IMR-90 (cell line): Measurements from ENCODE around the gene ZMIZ2. TPM values are rescaled to one million over a fixed set of nuclear protein-coding genes. Genes with fewer than 3 reads are reported as not detected.

Experiments
- ATAC-seq: fragments of 200-7000 bp; cut with Tn5 transposase; 2 replicates; pipeline ENCODE4 v1.9.1; 2020; ENCODE audit warnings: low read depth, mild to moderate bottlenecking, moderate library complexity
- BruUV-seq: library from RNA; stranded (reverse); fragments of 400-500 nt; replicated peaks from 2 replicates; lab custom pipeline; 2021; lab: Mats Ljungman, UMichigan
- CTCF ChIA-PET: fragments of 300-600 bp; formaldehyde crosslinking; extraction: SDS; loops from one replicate; lab custom pipeline; 2021; ENCODE audit warnings: antibody characterized with exemption; lab: Yijun Ruan, JAX
- POLR2A ChIA-PET: fragments of 300-600 bp; sonication (Branson Sonifier 250); formaldehyde crosslinking; loops from one replicate; lab custom pipeline; 2022; ENCODE audit warnings: antibody characterized with exemption; ENCODE audit not compliant: unreplicated experiment; lab: Charles Lee
- DNase-seq: peaks from one replicate; pipeline ENCODE4 v3.0.0; 2013
- H2AFZ ChIP-seq: replicated peaks from 2 replicates; pipeline ENCODE3; 2013; ENCODE audit warnings: low read length, mild to moderate bottlenecking; ENCODE audit not compliant: poor library complexity
- H2AK5ac ChIP-seq: 2 replicates; pipeline ENCODE4 v1.6.1; 2013; ENCODE audit warnings: low read depth, low read length, inconsistent platforms
- H2AK9ac ChIP-seq: replicated peaks from 2 replicates; pipeline ENCODE3; 2013; ENCODE audit warnings: mild to moderate bottlenecking, low read depth, low read length, moderate library complexity; ENCODE audit not compliant: poor library complexity
- H2BK120ac ChIP-seq: 2 replicates; pipeline ENCODE4 v1.6.1; 2013; ENCODE audit warnings: low read depth, low read length, inconsistent platforms
- H2BK15ac ChIP-seq: 3 replicates; pipeline ENCODE4 v1.6.1; 2013; ENCODE audit warnings: low read depth, low read length, inconsistent platforms
- H2BK20ac ChIP-seq: 2 replicates; pipeline ENCODE4 v1.6.1; 2013; ENCODE audit warnings: low read depth, mild to moderate bottlenecking, inconsistent platforms, low read length, moderate library complexity
- H2BK5ac ChIP-seq: 2 replicates; pipeline ENCODE4 v1.6.1; 2013; ENCODE audit warnings: mild to moderate bottlenecking, low read depth, low read length, inconsistent platforms; ENCODE audit not compliant: poor library complexity, severe bottlenecking
- H3K14ac ChIP-seq: replicated peaks from 2 replicates; pipeline ENCODE4 v1.6.1; 2013; ENCODE audit warnings: low read depth, low read length, inconsistent platforms
- H3K18ac ChIP-seq: 2 replicates; pipeline ENCODE4 v1.6.1; 2013; ENCODE audit warnings: low read depth, low read length, control low read depth
- H3K23ac ChIP-seq: 2 replicates; pipeline ENCODE4 v1.6.1; 2013; ENCODE audit warnings: low read depth, low read length, inconsistent platforms
- H3K27ac ChIP-seq: 2 replicates; pipeline ENCODE4 v1.5.1; 2013; ENCODE audit warnings: mild to moderate bottlenecking, control low read depth, low read length; ENCODE audit not compliant: insufficient read depth
- H3K27me3 ChIP-seq: 2 replicates; pipeline ENCODE4 v1.6.1; 2013; ENCODE audit warnings: low read length; ENCODE audit not compliant: control insufficient read depth, insufficient read depth
- H3K36me3 ChIP-seq: 2 replicates; pipeline ENCODE4 v1.6.1; 2013; ENCODE audit warnings: low read length, mixed read lengths; ENCODE audit not compliant: control insufficient read depth, insufficient read depth
- H3K4ac ChIP-seq: 2 replicates; pipeline ENCODE4 v1.6.1; 2013; ENCODE audit warnings: low read depth, low read length, inconsistent platforms
- H3K4me1 ChIP-seq: 2 replicates; pipeline ENCODE4 v1.6.1; 2013; ENCODE audit warnings: low read length, mixed read lengths; ENCODE audit not compliant: control insufficient read depth, insufficient read depth
- H3K4me2 ChIP-seq: 2 replicates; pipeline ENCODE4 v1.6.1; 2013; ENCODE audit warnings: low read depth, mild to moderate bottlenecking, control low read depth, low read length, moderate library complexity
- H3K4me3 ChIP-seq: 2 replicates; pipeline ENCODE4 v1.5.1; 2013; ENCODE audit warnings: low read depth, mild to moderate bottlenecking, control low read depth, low read length, moderate library complexity; ENCODE audit not compliant: insufficient read depth
- H3K56ac ChIP-seq: 2 replicates; pipeline ENCODE4 v1.6.1; 2013; ENCODE audit warnings: low read length, inconsistent platforms; ENCODE audit not compliant: insufficient read depth; ENCODE audit errors: extremely low read depth
- H3K79me1 ChIP-seq, 2 experiments: 2 replicates each; pipeline ENCODE4 v1.6.1; 2013; ENCODE audit warnings: low read length in 2 of 2, inconsistent platforms in 1 of 2, low read depth in 1 of 2
- H3K9ac ChIP-seq: 2 replicates; pipeline ENCODE4 v1.6.1; 2013; ENCODE audit warnings: low read depth, low read length, control low read depth
- H3K9me1 ChIP-seq: 2 replicates; pipeline ENCODE4 v1.6.1; 2013; ENCODE audit warnings: low read length, inconsistent platforms; ENCODE audit not compliant: insufficient read depth
- H3K9me3 ChIP-seq: 2 replicates; pipeline ENCODE4 v1.6.1; 2013; ENCODE audit warnings: low read length; ENCODE audit not compliant: control insufficient read depth, insufficient read depth
- H4K20me1 ChIP-seq: 2 replicates; pipeline ENCODE4 v1.6.1; 2013; ENCODE audit warnings: low read length, inconsistent platforms; ENCODE audit not compliant: insufficient read depth
- H4K5ac ChIP-seq: 2 replicates; pipeline ENCODE4 v1.6.1; 2013; ENCODE audit warnings: mild to moderate bottlenecking, low read depth, low read length, control low read depth
- H4K8ac ChIP-seq, 2 experiments: 2 replicates each; pipeline ENCODE4 v1.6.1; 2013; ENCODE audit warnings: low read depth in 2 of 2, low read length in 2 of 2, control low read depth in 1 of 2, inconsistent platforms in 1 of 2
- H4K91ac ChIP-seq: 2 replicates; pipeline ENCODE4 v1.6.1; 2013; ENCODE audit warnings: low read depth, low read length, inconsistent platforms; ENCODE audit not compliant: insufficient read depth
- BHLHE40 ChIP-seq: fragments of 150-350 bp; IDR thresholded peaks from 2 replicates; pipeline ENCODE4 v1.6.1; 2016; ENCODE audit warnings: mild to moderate bottlenecking, low read depth, low read length
- CTCF ChIP-seq: conservative IDR thresholded peaks from 2 replicates; pipeline ENCODE4 v1.5.1; 2012; ENCODE audit warnings: mild to moderate bottlenecking, low read depth, low read length, improper control_type of control experiment
- ELK1 ChIP-seq: fragments of 150-350 bp; IDR thresholded peaks from 2 replicates; pipeline ENCODE4 v1.6.1; 2016; ENCODE audit warnings: low read depth, mild to moderate bottlenecking, low read length, moderate library complexity, borderline replicate concordance
- FOS ChIP-seq: fragments of 150-350 bp; IDR thresholded peaks from 2 replicates; pipeline ENCODE4 v1.6.1; 2016; ENCODE audit warnings: low read depth, low read length
- MAFK ChIP-seq: IDR thresholded peaks from 2 replicates; pipeline ENCODE4 v1.6.1; 2012; ENCODE audit warnings: low read depth, low read length, improper control_type of control experiment
- MAZ ChIP-seq: IDR thresholded peaks from 2 replicates; pipeline ENCODE4 v1.6.1; 2012; ENCODE audit warnings: low read depth, mild to moderate bottlenecking, low read length, improper control_type of control experiment, moderate library complexity, borderline replicate concordance
- NFE2L2 ChIP-seq: fragments of 150-350 bp; IDR thresholded peaks from 2 replicates; pipeline ENCODE4 v1.6.1; 2016; ENCODE audit warnings: low read depth, mild to moderate bottlenecking, low read length
- POLR2A ChIP-seq: IDR thresholded peaks from 2 replicates; pipeline ENCODE4 v1.6.1; 2012; ENCODE audit warnings: mild to moderate bottlenecking, low read depth, low read length
- RCOR1 ChIP-seq: IDR thresholded peaks from 2 replicates; pipeline ENCODE4 v1.6.1; 2012; ENCODE audit warnings: mild to moderate bottlenecking, low read length, improper control_type of control experiment; ENCODE audit not compliant: insufficient replicate concordance
- RFX5 ChIP-seq: IDR thresholded peaks from 2 replicates; pipeline ENCODE4 v1.8.0; 2012; ENCODE audit warnings: low read depth, mild to moderate bottlenecking, low read length, moderate library complexity
- SMC3 ChIP-seq: fragments of 150-350 bp; IDR thresholded peaks from 2 replicates; pipeline ENCODE4 v1.6.1; 2016; ENCODE audit warnings: low read depth, mild to moderate bottlenecking, antibody characterized with exemption, low read length, moderate library complexity
- USF2 ChIP-seq: fragments of 150-350 bp; IDR thresholded peaks from 2 replicates; pipeline ENCODE4 v1.6.1; 2017; ENCODE audit warnings: mild to moderate bottlenecking, antibody characterized with exemption, low read length, low read depth
- WGBS, 2 experiments: methylation state at CpG; one replicate each; pipeline versions ENCODE4 v1.1.5 to v1.1.7; 2013; ENCODE audit warnings: missing lambda C conversion rate in 2 of 2; ENCODE audit not compliant: insufficient read length in 1 of 2; ENCODE audit errors: extremely low coverage in 2 of 2; 5-methylcytosine and 5-hydroxymethylcytosine counted together
- dilution Hi-C: fragments of 300-500 bp; cut with HindIII; formaldehyde crosslinking; loops from one replicate; pipeline ENCODE4 v1.14.3; 2018; ENCODE audit warnings: low sequenced_read_pairs; ENCODE audit not compliant: unreplicated experiment
- in situ Hi-C: fragments of 300-500 bp; cut with MboI; formaldehyde crosslinking; loops from 3 replicates; pipeline ENCODE4 v1.14.3; 2019; ENCODE audit warnings: low sequenced_read_pairs, inconsistent platforms, mixed read lengths
- intact Hi-C: fragments of 100-400 bp; cut with micrococcal nuclease; formaldehyde crosslinking; loops from 2 replicates; pipeline ENCODE4 v1.10.0; 2022
- polyA plus RNA-seq, 3 experiments: library from polyadenylated mRNA; depleted of rRNA; stranded (reverse); fragments of >200 nt; gene quantifications; 2 replicates each; pipeline ENCODE4 v1.2.3, GENCODE V29; 2012; ENCODE audit warnings: low replicate concordance in 1 of 3
- total RNA-seq: library from RNA; depleted of rRNA; stranded (reverse); fragments of >200 nt; gene quantifications from 2 replicates; pipeline ENCODE4 v1.2.3, GENCODE V29; 2012

The ZMIZ2 gene
- total and polyA plus RNA-seq, 2 of the 4 experiments (the other 2 are of a cell fraction), result 3.0 to 24.0 TPM

GRCh38 chr7:44797329-44798258, 48.9 kb downstream of the ZMIZ2 start:
- Histone ChIP-seq H3K14ac (peak overlapping the region; percentile 85), H3K9ac (peak overlapping the region; percentile 95), H2AK9ac (peak overlapping the region; percentile 100), H3K4me3 (peak overlapping the region; percentile 91), H2BK5ac (peak overlapping the region; percentile 93), H3K4me2 (peak overlapping the region; percentile 98), H2AK5ac (peak overlapping the region; percentile 93), H4K8ac (peak overlapping the region; percentile 83 to 93), H3K27ac (peak overlapping the region; percentile 97), H3K9me1 (peaks cover 15% of the 10 kb centered on the region), H4K20me1 (peaks cover 52% of the 10 kb centered on the region), H3K9me3 (no peaks in the 10 kb centered on the region), H2BK20ac (peak overlapping the region; percentile 35; the same call in 1 of the 2 replicates), H4K5ac (peak overlapping the region; percentile 90), H3K56ac (peak overlapping the region; percentile 96), H2AFZ (peak overlapping the region; percentile 77), H3K27me3 (no peaks in the 10 kb centered on the region), H3K4me1 (peaks cover 2% of the 10 kb centered on the region; the same call in 1 of the 2 replicates), H3K18ac (peak overlapping the region; percentile 87), H2BK120ac (peak overlapping the region; percentile 1; the same call in 1 of the 2 replicates), H4K91ac (peak overlapping the region; percentile 95), H3K23ac (peak overlapping the region; percentile 78), H3K79me1 (peaks cover 13 to 48% of the 10 kb centered on the region in 2 experiments; a peak in 3 of 4 replicates), H2BK15ac (no peak overlapping the region), H3K4ac (peak overlapping the region; percentile 86), H3K36me3 (peaks cover 28% of the 10 kb centered on the region)
- ChIA-PET CTCF (interaction anchor here (0.6 to 0.8 kb wide), 2 partner anchors 47 to 100 kb away, joined by 3 to 4 read pairs; no protein-coding TSS in a partner anchor), POLR2A (interaction anchor here (0.6 to 1.1 kb wide), 6 partner anchors 47 to 597 kb away, joined by 3 to 4 read pairs (median 3); no protein-coding TSS in a partner anchor)
- intact Hi-C loops, result loop anchor here (1.0 to 5.0 kb wide), 6 partner anchors 29 to 340 kb away; partner anchors contain the start of genes H2AZ2 and OGDH
- dilution Hi-C loops, result no loop called here
- DNase-seq, result peak; percentile 84
- peak; percentile 61 for ATAC-seq
- WGBS, 2 experiments, result 0% methylated on average over 5 of the region's 26 CpGs; no CpG with 5 or more reads in 1 of the 2 experiments
- BruUV-seq, result TSS peak; percentile 29
- in situ Hi-C loops, result no loop called here
- TF ChIP-seq NFE2L2 (no peak), MAFK (peak; percentile 10; the same call in 1 of the 2 replicates), RCOR1 (no peak), RFX5 (no peak), FOS (no peak), CTCF (peak; percentile 42), SMC3 (0 out of 2 replicates have a peak, but pooled peaks have one; percentile 3), BHLHE40 (no peak), MAZ (peak; percentile 67; the same call in 1 of the 2 replicates), USF2 (no peak), POLR2A (peak; percentile 77), ELK1 (no peak)
